T-helper 22 cell (primary cell): ENCODE measurements around the gene CX3CR1.
A peak's percentile ranks its signal among the peaks of the same experiment; 100 is the strongest.
"Not testable (repeated sequence)": the region's sequence is repeated elsewhere in the genome, so short reads cannot be mapped to it uniquely, and the experiment has no call there.

ENCODE experiments used
- DNase-seq: peaks from one replicate; pipeline ENCODE4 v3.0.0-alpha.2; 2020; ENCODE audit warnings: low read depth

The CX3CR1 gene

DNA sequence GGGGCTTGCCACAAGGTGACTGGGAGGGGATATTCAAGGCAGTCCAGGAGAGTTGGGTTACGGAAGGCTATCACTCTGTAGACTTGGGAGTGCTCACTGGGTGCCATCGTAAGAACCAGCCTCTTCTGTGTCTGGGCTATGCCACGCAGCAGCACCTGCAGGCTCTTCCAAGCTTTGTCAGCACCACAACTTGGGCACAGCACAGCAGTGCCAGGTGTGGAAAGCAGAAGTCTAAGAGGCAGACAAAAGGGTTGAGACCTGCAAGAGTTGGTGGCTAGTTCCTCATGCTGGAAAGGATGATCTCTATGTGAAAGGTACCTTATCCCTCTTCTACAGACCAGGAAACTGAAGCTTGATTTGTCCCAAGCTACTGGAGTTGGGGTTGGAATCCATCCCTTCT, 15.8 kb downstream of the CX3CR1 start:
- DNase-seq: no peak

- no peak for DNase-seq
These were observed 16.3 kb downstream of the CX3CR1 start for GRCh38 chr3:39263576-39263975.

DNA sequence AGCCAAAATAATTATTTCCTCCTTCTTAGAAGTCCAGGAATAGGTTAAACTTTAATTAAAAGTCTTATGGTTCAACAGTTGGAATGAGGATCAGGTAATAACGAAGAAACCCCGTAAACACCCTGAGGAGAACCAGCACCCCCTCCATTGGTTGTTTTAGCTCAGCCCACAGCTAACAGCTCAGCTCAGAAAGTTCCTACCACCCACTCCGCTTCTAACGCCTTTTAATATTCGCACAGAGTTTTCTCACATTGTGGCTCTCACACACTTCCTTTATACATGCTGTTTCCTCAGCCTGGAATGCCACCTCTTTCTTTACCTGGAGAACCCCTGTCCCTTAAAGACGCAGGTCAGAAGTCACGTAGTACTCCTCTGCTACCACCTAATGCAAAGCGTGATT, 17.0 kb downstream of the CX3CR1 start:
- DNase-seq: no peak

DNA sequence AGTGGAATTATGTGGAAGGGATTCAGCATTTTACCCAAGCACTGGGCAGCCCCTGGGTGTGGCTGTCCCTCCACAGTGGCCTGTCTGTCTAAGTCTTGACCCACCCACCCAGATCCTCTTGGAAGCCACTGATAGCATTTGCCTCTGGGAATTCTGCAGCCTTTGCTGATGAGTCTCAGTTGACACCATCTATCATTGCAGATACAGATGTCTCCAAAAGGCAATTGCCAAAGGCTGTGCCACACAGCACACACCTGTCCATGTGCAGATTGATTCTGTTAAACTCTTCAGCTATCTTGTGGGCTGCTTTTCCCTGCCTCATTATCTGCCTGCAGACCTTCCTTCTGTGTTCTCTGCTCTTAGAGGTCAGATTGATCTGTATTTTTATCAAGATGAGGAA, 18.1 kb downstream of the CX3CR1 start:
- no peak for DNase-seq

- DNase-seq: peak; percentile 42
These were observed 18.9 kb downstream of the CX3CR1 start for GRCh38 chr3:39260957-39261356.

- no peak for DNase-seq
These were observed 19.5 kb downstream of the CX3CR1 start for GRCh38 chr3:39260318-39260717.

DNA sequence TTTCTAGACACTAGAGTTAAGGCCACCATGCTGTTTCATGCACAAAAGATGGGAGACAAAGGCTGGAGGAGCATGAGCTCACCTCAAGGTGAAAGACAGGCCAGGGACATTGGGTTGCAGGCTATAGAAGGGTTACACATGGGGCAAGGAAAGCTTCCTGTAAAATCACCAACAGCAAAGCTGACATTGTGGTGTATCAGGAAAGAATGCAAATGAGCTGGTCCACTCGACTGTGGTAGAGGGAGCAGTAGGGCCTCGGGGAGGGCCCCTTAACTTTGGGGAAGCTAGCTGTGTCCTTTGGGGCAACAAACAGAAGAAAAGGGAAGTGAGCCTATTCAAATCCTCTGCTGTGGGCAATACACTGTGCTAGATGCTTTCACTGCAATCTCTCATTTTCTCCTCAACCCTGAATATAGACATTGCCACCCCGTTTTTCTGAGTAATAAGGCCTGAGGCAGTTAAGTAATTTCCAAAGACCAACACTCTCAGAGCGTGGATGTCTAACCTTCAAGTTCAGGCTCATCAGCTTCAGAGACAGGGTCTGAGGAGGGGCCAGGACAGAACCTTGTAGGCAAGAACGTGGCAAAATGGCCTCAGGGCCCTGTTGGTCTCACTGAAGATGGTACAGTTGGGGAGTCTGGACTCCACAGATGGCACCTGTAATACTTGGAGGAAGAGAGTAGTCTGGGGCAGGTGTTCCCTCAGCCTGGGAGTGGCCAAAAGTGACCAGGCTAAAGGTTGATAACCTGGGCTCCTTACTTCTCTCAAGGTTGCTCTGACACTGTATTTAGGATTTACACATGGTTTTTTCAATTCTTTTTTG, 24.1 kb downstream of the CX3CR1 start:
- no peak for DNase-seq

GRCh38 chr3:39254806-39255449, 24.9 kb downstream of the CX3CR1 start:
- no peak for DNase-seq

DNA sequence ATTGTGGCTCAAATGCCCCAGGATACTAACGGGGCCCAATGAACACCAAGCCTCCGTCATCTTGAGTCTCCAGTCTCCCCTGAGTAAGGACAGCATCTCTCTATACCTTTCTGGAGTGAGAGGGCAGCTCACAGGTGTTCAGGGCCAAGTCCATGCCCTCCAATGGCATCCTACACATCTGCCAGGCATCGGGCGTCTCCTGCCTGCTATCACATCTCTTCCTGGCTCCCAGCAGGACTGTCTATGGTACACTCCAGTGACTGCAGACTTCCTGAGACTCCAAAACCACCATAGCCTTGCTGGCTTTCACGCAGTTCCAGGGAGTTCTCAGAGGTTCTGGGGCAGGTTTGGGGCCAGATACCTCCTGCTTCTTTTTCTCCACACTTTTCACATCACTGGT, 28.3 kb downstream of the CX3CR1 start:
- DNase-seq: no peak

GRCh38 chr3:39250116-39250747, 29.6 kb downstream of the CX3CR1 start:
- DNase-seq: no peak

DNA sequence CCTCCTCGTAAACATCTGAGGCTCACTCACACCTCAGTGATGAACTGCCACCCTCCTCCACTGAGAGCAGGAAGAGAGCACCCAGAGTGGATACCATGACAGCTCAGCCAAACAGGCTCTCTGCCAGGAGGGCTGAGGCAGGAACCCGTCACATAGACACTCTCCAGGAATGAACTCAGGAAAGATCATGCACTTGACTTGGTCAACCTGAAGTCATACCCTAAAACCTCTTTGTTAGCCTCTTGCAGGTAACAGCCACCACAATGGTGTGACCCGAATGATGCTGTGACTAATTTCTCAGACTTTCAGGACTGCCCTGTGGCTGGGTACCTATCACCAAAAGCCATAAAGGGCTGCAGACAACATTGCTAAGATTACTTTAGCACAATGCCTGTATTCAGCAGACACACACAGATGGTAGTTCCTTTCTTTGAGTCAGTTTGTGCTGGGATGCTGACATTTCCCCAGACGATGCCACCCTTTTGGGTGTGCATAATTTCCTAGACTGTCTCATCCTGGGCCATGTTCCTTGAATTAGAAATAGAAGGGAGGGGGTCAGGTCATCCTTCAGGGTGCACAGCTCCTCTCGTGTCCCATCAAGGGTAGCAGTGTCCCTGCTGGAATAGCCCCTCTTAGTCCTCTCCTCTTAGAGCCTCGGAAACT, 30.3 kb downstream of the CX3CR1 start:
- no peak for DNase-seq

- DNase-seq: no peak
These were observed 38.3 kb downstream of the CX3CR1 start for GRCh38 chr3:39241561-39241960.

GRCh38 chr3:39237027-39237426, 42.8 kb downstream of the CX3CR1 start:
- DNase-seq: no peak

DNA sequence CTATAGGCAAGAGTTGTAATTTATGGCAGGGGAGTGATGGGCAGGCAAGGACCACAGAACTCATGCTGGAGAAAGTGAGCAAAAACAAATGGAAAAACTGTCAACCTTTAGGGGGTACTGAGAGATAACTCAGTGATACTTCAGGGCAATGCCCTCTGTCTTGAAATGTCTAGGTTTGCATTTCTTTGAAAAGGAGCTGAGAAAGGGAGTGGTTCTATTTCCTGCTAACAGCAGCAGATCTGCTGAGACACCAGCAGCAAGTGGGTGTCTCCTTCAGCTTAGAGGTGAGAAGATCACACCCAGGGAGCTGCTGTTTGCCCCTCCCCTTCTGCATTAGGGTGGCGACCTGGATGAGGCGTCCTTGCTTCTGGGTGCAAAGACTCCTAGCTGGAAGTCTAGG, 45.2 kb downstream of the CX3CR1 start:
- DNase-seq: no peak

DNA sequence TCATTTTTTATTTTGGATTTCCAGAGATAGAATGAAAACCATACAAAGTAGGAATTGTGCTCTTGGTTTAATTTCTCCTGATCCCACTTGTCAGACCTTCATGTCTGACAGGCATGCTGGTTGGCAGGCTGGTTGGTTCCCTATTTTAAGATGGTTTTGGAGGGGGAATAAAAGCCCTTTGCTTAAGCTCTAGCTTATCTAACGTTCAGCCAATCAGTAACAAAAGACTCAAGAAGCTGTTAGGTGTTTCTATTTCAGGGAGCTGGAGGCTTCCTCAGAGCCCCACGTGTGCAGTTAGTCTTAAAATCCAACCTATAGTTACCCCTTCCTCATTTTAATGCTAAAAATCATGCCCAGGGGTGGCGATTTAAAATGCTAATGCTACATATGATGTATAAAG, 47.0 kb downstream of the CX3CR1 start:
- no peak for DNase-seq

GRCh38 chr3:39230453-39230852, 49.4 kb downstream of the CX3CR1 start:
- DNase-seq: no peak

- DNase-seq: no peak
These were observed 51.3 kb downstream of the CX3CR1 start for GRCh38 chr3:39228496-39228895.

DNA sequence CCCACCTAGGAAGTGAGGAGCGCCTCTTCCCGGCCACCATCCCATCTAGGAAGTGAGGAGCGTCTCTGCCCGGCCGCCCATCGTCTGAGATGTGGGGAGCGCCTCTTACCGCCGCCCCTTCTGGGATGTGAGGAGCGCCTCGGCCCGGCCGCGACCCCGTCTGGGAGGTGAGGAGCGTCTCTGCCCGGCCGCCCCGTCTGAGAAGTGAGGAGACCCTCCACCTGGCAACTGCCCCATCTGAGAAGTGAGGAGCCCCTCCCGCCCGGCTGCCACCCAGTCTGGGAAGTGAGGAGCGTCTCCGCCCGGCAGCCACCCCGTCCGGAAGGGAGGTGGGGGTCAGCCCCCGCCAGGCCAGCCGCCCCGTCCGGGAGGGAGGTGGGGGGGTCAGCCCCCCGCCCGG, 52.2 kb downstream of the CX3CR1 start:
- DNase-seq: not testable (repeated sequence)

GRCh38 chr3:39226106-39226741, 53.6 kb downstream of the CX3CR1 start:
- no peak for DNase-seq

DNA sequence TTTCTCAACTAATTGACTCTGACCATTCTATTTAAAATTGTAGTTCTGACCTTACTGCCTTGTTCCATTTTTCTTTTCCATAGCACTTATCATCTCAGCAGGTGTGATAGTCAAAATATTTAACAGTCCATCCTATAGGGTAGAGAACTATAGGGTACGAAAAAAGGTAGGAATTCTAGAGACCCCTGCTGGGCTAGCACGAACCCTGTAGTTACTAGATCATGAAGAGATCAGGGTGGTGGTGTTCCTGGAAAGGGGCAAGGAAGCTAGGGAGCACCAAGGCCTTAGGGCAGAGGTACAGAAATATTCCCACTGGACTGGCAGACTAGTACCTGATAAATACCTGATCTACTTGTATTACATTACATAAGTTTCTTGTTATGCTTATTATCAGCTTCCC, 55.5 kb downstream of the CX3CR1 start:
- no peak for DNase-seq

DNA sequence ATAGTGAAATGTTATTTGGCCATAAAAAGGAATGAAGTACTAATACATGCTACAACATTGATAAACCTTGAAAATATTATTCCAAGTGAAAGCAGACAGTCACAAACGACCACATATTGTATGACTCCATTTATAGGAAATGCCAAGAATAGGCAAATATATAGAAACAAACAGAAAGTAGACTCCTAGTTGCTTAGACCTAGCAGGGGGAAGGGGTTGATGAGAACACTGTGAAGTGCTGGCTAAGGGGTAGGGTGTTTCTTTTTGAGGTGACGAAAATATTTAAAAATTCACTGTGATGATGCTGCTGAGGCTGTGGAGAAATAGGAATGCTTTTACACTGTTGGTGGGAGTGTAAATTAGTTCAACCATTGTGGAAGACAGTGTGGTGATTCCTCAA, 56.9 kb downstream of the CX3CR1 start:
- no peak for DNase-seq

GRCh38 chr3:39222462-39222861, 57.4 kb downstream of the CX3CR1 start:
- no peak for DNase-seq
